PC-9 (cell line): ENCODE results near the gene NOC3L.
"Not testable (repeated sequence)": the region's sequence is repeated elsewhere in the genome, so short reads cannot be mapped to it uniquely, and the experiment has no call there.

Source experiments
- EZH2 ChIP-seq: fragments of 200-600 bp; sonication (generic); IDR thresholded peaks from 2 replicates; pipeline ENCODE4 v1.8.0; 2017; ENCODE audit warnings: antibody characterized with exemption, low read depth
- TF ChIP-seq, protein P1 (sequence below): fragments of 200-600 bp; sonication (generic); conservative IDR thresholded peaks from 2 replicates; pipeline ENCODE4 v1.6.1; 2017; ENCODE audit warnings: mixed run types, antibody characterized with exemption, mild to moderate bottlenecking, moderate library complexity

GRCh38 chr10:94392117-94392516 is 29.4 kb upstream of the NOC3L start:
- TF ChIP-seq, protein P1, sequence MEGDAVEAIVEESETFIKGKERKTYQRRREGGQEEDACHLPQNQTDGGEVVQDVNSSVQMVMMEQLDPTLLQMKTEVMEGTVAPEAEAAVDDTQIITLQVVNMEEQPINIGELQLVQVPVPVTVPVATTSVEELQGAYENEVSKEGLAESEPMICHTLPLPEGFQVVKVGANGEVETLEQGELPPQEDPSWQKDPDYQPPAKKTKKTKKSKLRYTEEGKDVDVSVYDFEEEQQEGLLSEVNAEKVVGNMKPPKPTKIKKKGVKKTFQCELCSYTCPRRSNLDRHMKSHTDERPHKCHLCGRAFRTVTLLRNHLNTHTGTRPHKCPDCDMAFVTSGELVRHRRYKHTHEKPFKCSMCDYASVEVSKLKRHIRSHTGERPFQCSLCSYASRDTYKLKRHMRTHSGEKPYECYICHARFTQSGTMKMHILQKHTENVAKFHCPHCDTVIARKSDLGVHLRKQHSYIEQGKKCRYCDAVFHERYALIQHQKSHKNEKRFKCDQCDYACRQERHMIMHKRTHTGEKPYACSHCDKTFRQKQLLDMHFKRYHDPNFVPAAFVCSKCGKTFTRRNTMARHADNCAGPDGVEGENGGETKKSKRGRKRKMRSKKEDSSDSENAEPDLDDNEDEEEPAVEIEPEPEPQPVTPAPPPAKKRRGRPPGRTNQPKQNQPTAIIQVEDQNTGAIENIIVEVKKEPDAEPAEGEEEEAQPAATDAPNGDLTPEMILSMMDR = not testable (repeated sequence)
- not testable (repeated sequence) for TF ChIP-seq EZH2
